Trophoblast cell (in vitro differentiated cells and primary cell): Measurements from ENCODE around the gene KRTAP4-3. TPM values are rescaled to one million over a fixed set of nuclear protein-coding genes. Genes with fewer than 3 reads are reported as not detected.

Experiments
- DNase-seq, 2 donors: peaks; one replicate each; pipeline ENCODE4 v3.0.0-alpha.2; 2016
- H2AFZ ChIP-seq: 2 replicates; pipeline ENCODE4 v1.6.1; 2013; ENCODE audit warnings: low read length, moderate library complexity, mild to moderate bottlenecking; ENCODE audit not compliant: insufficient read depth, poor library complexity
- H2AK5ac ChIP-seq: 2 replicates; pipeline ENCODE4 v1.6.1; 2013; ENCODE audit warnings: mild to moderate bottlenecking, low read length
- H2BK120ac ChIP-seq: 2 replicates; pipeline ENCODE4 v1.6.1; 2013; ENCODE audit warnings: low read length, mild to moderate bottlenecking, moderate library complexity; ENCODE audit not compliant: insufficient read depth, poor library complexity
- H2BK12ac ChIP-seq: 2 replicates; pipeline ENCODE4 v1.6.1; 2013; ENCODE audit warnings: mild to moderate bottlenecking, low read length, moderate library complexity
- H2BK5ac ChIP-seq: 2 replicates; pipeline ENCODE4 v1.6.1; 2013; ENCODE audit warnings: low read length, low read depth, moderate library complexity, mild to moderate bottlenecking; ENCODE audit not compliant: poor library complexity
- H3K14ac ChIP-seq: 2 replicates; pipeline ENCODE4 v1.6.1; 2013; ENCODE audit warnings: mild to moderate bottlenecking, low read length
- H3K18ac ChIP-seq: 2 replicates; pipeline ENCODE4 v1.6.1; 2013; ENCODE audit warnings: mild to moderate bottlenecking, low read length
- H3K23ac ChIP-seq: 2 replicates; pipeline ENCODE4 v1.6.1; 2013; ENCODE audit warnings: low read length
- H3K27ac ChIP-seq: 2 replicates; pipeline ENCODE4 v1.5.1; 2013; ENCODE audit warnings: low read depth, mild to moderate bottlenecking, inconsistent platforms, low read length, moderate library complexity
- H3K27me3 ChIP-seq: 2 replicates; pipeline ENCODE4 v1.6.1; 2013; ENCODE audit warnings: inconsistent platforms, mild to moderate bottlenecking, low read length, moderate library complexity; ENCODE audit not compliant: insufficient read depth
- H3K36me3 ChIP-seq, 2 experiments: 1 replicate in 1 of 2; 2 replicates in 1 of 2; pipeline ENCODE4 v1.6.1; 2013; ENCODE audit warnings: low read length in 2 of 2, mild to moderate bottlenecking in 2 of 2, moderate library complexity in 1 of 2; ENCODE audit not compliant: insufficient read depth in 2 of 2, control insufficient read depth in 1 of 2
- H3K4ac ChIP-seq: 2 replicates; pipeline ENCODE4 v1.6.1; 2013; ENCODE audit warnings: low read depth, mild to moderate bottlenecking, low read length, moderate library complexity
- H3K4me1 ChIP-seq, 2 experiments: 1 replicate in 1 of 2; 2 replicates in 1 of 2; pipeline ENCODE4 v1.6.1; 2013; ENCODE audit warnings: low read length in 2 of 2, mild to moderate bottlenecking in 2 of 2, moderate library complexity in 1 of 2; ENCODE audit not compliant: insufficient read depth in 2 of 2, control insufficient read depth in 1 of 2
- H3K4me2 ChIP-seq: 2 replicates; pipeline ENCODE4 v1.6.1; 2013; ENCODE audit warnings: inconsistent platforms, mild to moderate bottlenecking, low read length, moderate library complexity
- H3K4me3 ChIP-seq: 2 replicates; pipeline ENCODE4 v1.5.1; 2013; ENCODE audit warnings: mild to moderate bottlenecking, low read depth, low read length, inconsistent platforms
- H3K79me1 ChIP-seq: one replicate; pipeline ENCODE4 v1.6.1; 2013; ENCODE audit warnings: low read length
- H3K79me2 ChIP-seq: 2 replicates; pipeline ENCODE4 v1.6.1; 2013; ENCODE audit warnings: low read length, mild to moderate bottlenecking; ENCODE audit not compliant: control insufficient read depth, insufficient read depth, poor library complexity
- H3K9ac ChIP-seq: 2 replicates; pipeline ENCODE4 v1.6.1; 2013; ENCODE audit warnings: mild to moderate bottlenecking, low read length
- H3K9me3 ChIP-seq: 2 replicates; pipeline ENCODE4 v1.6.1; 2013; ENCODE audit warnings: low read depth, mild to moderate bottlenecking, control low read depth, inconsistent platforms, low read length; ENCODE audit not compliant: insufficient read depth
- H4K12ac ChIP-seq: 2 replicates; pipeline ENCODE4 v1.6.1; 2013; ENCODE audit warnings: low read depth, mild to moderate bottlenecking, low read length, moderate library complexity
- H4K8ac ChIP-seq: 2 replicates; pipeline ENCODE4 v1.6.1; 2013; ENCODE audit warnings: low read depth, mild to moderate bottlenecking, low read length, moderate library complexity
- H4K91ac ChIP-seq: one replicate; pipeline ENCODE4 v1.6.1; 2013; ENCODE audit warnings: low read depth, mild to moderate bottlenecking, low read length, moderate library complexity
- WGBS: extraction: QIAGEN DNeasy Blood & Tissue Kit; methylation state at CpG from one replicate; pipeline ENCODE4 v1.1.7; 2013; ENCODE audit warnings: missing lambda C conversion rate; ENCODE audit not compliant: insufficient read length, insufficient coverage; ENCODE audit errors: extremely low coverage; 5-methylcytosine and 5-hydroxymethylcytosine counted together
- polyA plus RNA-seq: library from polyadenylated mRNA; stranded (reverse); fragments of 200-250 nt; gene quantifications from 2 replicates; pipeline ENCODE4 v1.2.3, GENCODE V29; 2013

Gene KRTAP4-3
- not detected in 2 replicates for polyA plus RNA-seq

- H4K91ac ChIP-seq: no peak within 1 kb of the TSS
- H3K4ac ChIP-seq: no peak within 1 kb of the TSS
- H3K4me1 ChIP-seq: no peaks in the 10 kb centered on the region
- DNase-seq: no peak
- H3K79me2 ChIP-seq: no peaks in the 10 kb centered on the region
- H2BK12ac ChIP-seq: no peak within 1 kb of the TSS
- H3K23ac ChIP-seq: no peak within 1 kb of the TSS
- no peak within 1 kb of the TSS for H3K18ac ChIP-seq
- H4K8ac ChIP-seq: no peak within 1 kb of the TSS
- H2AK5ac ChIP-seq: no peak within 1 kb of the TSS
- no peaks in the 10 kb centered on the region for H3K36me3 ChIP-seq
- H2BK120ac ChIP-seq: no peak within 1 kb of the TSS
- H3K27ac ChIP-seq: no peak within 1 kb of the TSS
- H2BK5ac ChIP-seq: no peak within 1 kb of the TSS
- no peak within 1 kb of the TSS for H2AFZ ChIP-seq
- no peak within 1 kb of the TSS for H3K4me2 ChIP-seq
- H3K4me3 ChIP-seq: no peak within 1 kb of the TSS
- no peaks in the 10 kb centered on the region for H3K9me3 ChIP-seq
- no peak within 1 kb of the TSS for H4K12ac ChIP-seq
- H3K79me1 ChIP-seq: no peaks in the 10 kb centered on the region
- H3K14ac ChIP-seq: no peak within 1 kb of the TSS
- H3K27me3 ChIP-seq: no peaks in the 10 kb centered on the region
- no CpG with 5 or more reads among the region's 1 CpG for WGBS
- no peak within 1 kb of the TSS for H3K9ac ChIP-seq
Measured at GRCh38 chr17:41168121-41168520, at the start of gene KRTAP4-3. KRTAP4-3 (minus strand) TSS chr17:41168221; CDS start chr17:41168172, 49 bp downstream.

GRCh38 chr17:41215681-41216080 lies 47.7 kb upstream of the KRTAP4-3 start:
- Histone ChIP-seq H3K79me2 (no peaks in the 10 kb centered on the region), H4K91ac (no peak overlapping the region), H3K4ac (no peak overlapping the region), H3K4me2 (no peak overlapping the region), H2BK120ac (no peak overlapping the region), H2AFZ (no peak overlapping the region), H3K23ac (no peak overlapping the region), H2BK5ac (no peak overlapping the region), H3K18ac (no peak overlapping the region), H4K8ac (no peak overlapping the region), H2AK5ac (no peak overlapping the region), H2BK12ac (no peak overlapping the region), H3K36me3 (no peaks in the 10 kb centered on the region), H3K14ac (no peak overlapping the region), H3K4me3 (no peak overlapping the region), H3K4me1 (no peaks in the 10 kb centered on the region), H3K9ac (no peak overlapping the region), H3K27me3 (no peaks in the 10 kb centered on the region), H4K12ac (no peak overlapping the region), H3K27ac (no peak overlapping the region), H3K79me1 (no peaks in the 10 kb centered on the region), H3K9me3 (no peaks in the 10 kb centered on the region)
- DNase-seq: no peak
- no CpG with 5 or more reads among the region's 1 CpG for WGBS

- Histone ChIP-seq H3K4me3 (peak overlapping the region; percentile 10), H3K9ac (no peak overlapping the region), H2AFZ (no peak overlapping the region), H2BK120ac (no peak overlapping the region), H4K91ac (no peak overlapping the region), H2BK5ac (no peak overlapping the region), H3K79me1 (no peaks in the 10 kb centered on the region), H3K14ac (no peak overlapping the region), H3K27ac (no peak overlapping the region), H3K4ac (no peak overlapping the region), H3K79me2 (no peaks in the 10 kb centered on the region), H3K23ac (no peak overlapping the region), H4K12ac (no peak overlapping the region), H2AK5ac (no peak overlapping the region), H3K4me2 (no peak overlapping the region), H3K36me3 (no peaks in the 10 kb centered on the region), H3K9me3 (no peaks in the 10 kb centered on the region), H3K18ac (no peak overlapping the region), H3K4me1 (no peaks in the 10 kb centered on the region), H3K27me3 (no peaks in the 10 kb centered on the region), H4K8ac (no peak overlapping the region), H2BK12ac (no peak overlapping the region)
- WGBS: no CpG with 5 or more reads among the region's 7 CpGs
- no peak for DNase-seq
Measured at GRCh38 chr17:41212524-41213169, 44.6 kb upstream of the KRTAP4-3 start.

GRCh38 chr17:41211845-41212466 lies 43.9 kb upstream of the KRTAP4-3 start:
- Histone ChIP-seq H3K14ac (no peak overlapping the region), H4K8ac (no peak overlapping the region), H3K36me3 (no peaks in the 10 kb centered on the region), H3K4ac (no peak overlapping the region), H3K4me1 (no peaks in the 10 kb centered on the region), H3K79me1 (no peaks in the 10 kb centered on the region), H2BK5ac (no peak overlapping the region), H3K9me3 (no peaks in the 10 kb centered on the region), H3K23ac (no peak overlapping the region), H4K91ac (no peak overlapping the region), H2AK5ac (no peak overlapping the region), H3K79me2 (no peaks in the 10 kb centered on the region), H3K27ac (no peak overlapping the region), H2BK12ac (no peak overlapping the region), H2BK120ac (no peak overlapping the region), H3K9ac (peak overlapping the region; percentile 78), H3K4me3 (no peak overlapping the region), H3K18ac (no peak overlapping the region), H3K27me3 (no peaks in the 10 kb centered on the region), H4K12ac (no peak overlapping the region), H2AFZ (no peak overlapping the region), H3K4me2 (no peak overlapping the region)
- DNase-seq: no peak
- no CpG with 5 or more reads among the region's 1 CpG for WGBS
